Kidney (tissue), 14 donors: ENCODE measurements around the gene MUSK. TPM values are rescaled to one million over a fixed set of nuclear protein-coding genes. Genes with fewer than 3 reads are reported as not detected.
"Not testable (repeated sequence)": the region's sequence is repeated elsewhere in the genome, so short reads cannot be mapped to it uniquely, and the experiment has no call there.

Experiments
- DNase-seq, 5 donors: peaks; one replicate each; pipeline ENCODE4 v3.0.0-alpha.2; 2013 to 2020
- FAIRE-seq: peaks from 2 replicates; lab custom pipeline; 2012; peaks lifted over from hg19 to GRCh38; lab: Jason Lieb, UNC
- H3K27ac ChIP-seq, 2 donors: one replicate each; pipeline ENCODE4 v1.7.0; 2013; ENCODE audit warnings: low read depth in 2 of 2, low read length in 2 of 2, inconsistent platforms in 1 of 2
- H3K27me3 ChIP-seq: one replicate; pipeline ENCODE4 v1.7.1; 2013; ENCODE audit warnings: low read length, inconsistent platforms; ENCODE audit not compliant: control insufficient read depth, insufficient read depth
- H3K36me3 ChIP-seq, 3 donors: one replicate each; pipeline versions ENCODE4 v1.7.0 to v1.7.1; 2013; ENCODE audit warnings: low read length in 3 of 3, control low read depth in 1 of 3, inconsistent platforms in 1 of 3; ENCODE audit not compliant: insufficient read depth in 3 of 3, control insufficient read depth in 2 of 3
- H3K4me1 ChIP-seq, 3 donors: one replicate each; pipeline versions ENCODE4 v1.7.0 to v1.7.1; 2013; ENCODE audit warnings: low read length in 3 of 3, inconsistent platforms in 1 of 3, low read depth in 1 of 3; ENCODE audit not compliant: control insufficient read depth in 2 of 3, insufficient read depth in 2 of 3
- H3K4me3 ChIP-seq, 3 donors: one replicate each; pipeline versions ENCODE4 v1.7.0 to v1.8.1; 2013; ENCODE audit warnings: low read length in 3 of 3, control low read depth in 1 of 3, inconsistent platforms in 1 of 3
- H3K9ac ChIP-seq, 3 donors: one replicate each; pipeline versions ENCODE4 v1.7.0 to v1.7.1; 2013; ENCODE audit warnings: low read length in 3 of 3, control low read depth in 1 of 3, inconsistent platforms in 1 of 3
- H3K9me3 ChIP-seq, 3 donors: one replicate each; pipeline versions ENCODE4 v1.7.0 to v1.7.1; 2013; ENCODE audit warnings: low read length in 3 of 3, control low read depth in 1 of 3, inconsistent platforms in 1 of 3; ENCODE audit not compliant: control insufficient read depth in 2 of 3, insufficient read depth in 1 of 3
- intact Hi-C: fragments of 100-400 bp; cut with DNase I; formaldehyde crosslinking; loops from one replicate; pipeline ENCODE4 v1.11.1; 2022
- polyA plus RNA-seq: library from polyadenylated mRNA; stranded (reverse); fragments of 350-450 nt; fragmentation: Illumina TruSeq; extraction: RNeasy Lipid Tissue Mini Kit (QIAGEN cat#74804); gene quantifications from one replicate; pipeline ENCODE4 v1.2.3, GENCODE V29; 2014; ENCODE audit warnings: low read depth, low replicate concordance; ENCODE audit not compliant: insufficient read depth
- total RNA-seq: library from RNA; stranded (reverse); fragmentation: NEBNext Ultra II Directional; extraction: Animal tissue kit (Norgen Biotek cat#: 25700); gene quantifications from one replicate; pipeline ENCODE4 v1.2.1, GENCODE V29; 2021
- TF ChIP-seq, protein P1 (sequence below): IDR thresholded peaks from 3 replicates; pipeline ENCODE4 v1.5.1; 2012; ENCODE audit warnings: mild to moderate bottlenecking, moderate library complexity, borderline replicate concordance; ENCODE audit not compliant: insufficient read depth; ENCODE audit errors: extremely low read depth
- donor health status: control.
- donor health status: control.
- donor health status: control.
- donor health status: control.
- donor health status: control.
- donor health status: DM: yes; HTN: yes; CAD: no.
- donor health status: Normal renal cell carcinoma (clear cell type).

MUSK gene
- total and polyA plus RNA-seq, 2 donors from 2014 or later = 0.31 TPM; not detected in 1

DNA sequence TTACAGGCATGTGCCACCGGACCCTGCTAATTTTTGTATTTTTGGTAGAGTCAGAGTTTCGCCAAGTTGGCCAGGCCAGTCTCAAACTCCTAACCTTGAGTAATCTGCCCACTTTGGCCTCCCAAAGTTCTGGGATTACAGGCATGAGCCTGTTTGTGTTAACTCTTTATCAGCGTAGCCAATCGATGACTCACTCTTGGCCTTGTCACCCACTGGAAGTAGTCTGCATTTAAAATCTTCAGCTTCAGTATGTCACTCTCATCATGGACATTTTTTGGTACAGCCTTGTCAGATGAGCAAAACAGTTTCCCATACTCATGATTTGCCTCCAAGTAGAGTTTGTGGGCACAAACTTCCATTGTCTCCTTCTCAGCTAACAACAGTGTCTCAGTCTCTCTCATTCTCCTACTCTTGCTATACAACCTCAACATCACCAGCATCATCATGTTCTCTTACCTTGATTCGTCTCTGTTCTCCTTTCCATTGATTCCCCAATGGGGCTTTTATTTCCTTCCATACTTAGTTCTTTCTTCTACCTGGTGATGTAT is 22.5 kb downstream of the MUSK start:
- Histone ChIP-seq H3K27ac (no peak overlapping the region), H3K9ac (no peak overlapping the region), H3K4me1 (no peaks in the 10 kb centered on the region), H3K36me3 (no peaks in the 10 kb centered on the region), H3K4me3 (no peak overlapping the region), H3K27me3 (no peaks in the 10 kb centered on the region), H3K9me3 (no peaks in the 10 kb centered on the region)
- intact Hi-C loops = no loop called here
- no peak for DNase-seq
- no peak for FAIRE-seq
- TF ChIP-seq, protein P1, sequence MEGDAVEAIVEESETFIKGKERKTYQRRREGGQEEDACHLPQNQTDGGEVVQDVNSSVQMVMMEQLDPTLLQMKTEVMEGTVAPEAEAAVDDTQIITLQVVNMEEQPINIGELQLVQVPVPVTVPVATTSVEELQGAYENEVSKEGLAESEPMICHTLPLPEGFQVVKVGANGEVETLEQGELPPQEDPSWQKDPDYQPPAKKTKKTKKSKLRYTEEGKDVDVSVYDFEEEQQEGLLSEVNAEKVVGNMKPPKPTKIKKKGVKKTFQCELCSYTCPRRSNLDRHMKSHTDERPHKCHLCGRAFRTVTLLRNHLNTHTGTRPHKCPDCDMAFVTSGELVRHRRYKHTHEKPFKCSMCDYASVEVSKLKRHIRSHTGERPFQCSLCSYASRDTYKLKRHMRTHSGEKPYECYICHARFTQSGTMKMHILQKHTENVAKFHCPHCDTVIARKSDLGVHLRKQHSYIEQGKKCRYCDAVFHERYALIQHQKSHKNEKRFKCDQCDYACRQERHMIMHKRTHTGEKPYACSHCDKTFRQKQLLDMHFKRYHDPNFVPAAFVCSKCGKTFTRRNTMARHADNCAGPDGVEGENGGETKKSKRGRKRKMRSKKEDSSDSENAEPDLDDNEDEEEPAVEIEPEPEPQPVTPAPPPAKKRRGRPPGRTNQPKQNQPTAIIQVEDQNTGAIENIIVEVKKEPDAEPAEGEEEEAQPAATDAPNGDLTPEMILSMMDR = no peak

DNA sequence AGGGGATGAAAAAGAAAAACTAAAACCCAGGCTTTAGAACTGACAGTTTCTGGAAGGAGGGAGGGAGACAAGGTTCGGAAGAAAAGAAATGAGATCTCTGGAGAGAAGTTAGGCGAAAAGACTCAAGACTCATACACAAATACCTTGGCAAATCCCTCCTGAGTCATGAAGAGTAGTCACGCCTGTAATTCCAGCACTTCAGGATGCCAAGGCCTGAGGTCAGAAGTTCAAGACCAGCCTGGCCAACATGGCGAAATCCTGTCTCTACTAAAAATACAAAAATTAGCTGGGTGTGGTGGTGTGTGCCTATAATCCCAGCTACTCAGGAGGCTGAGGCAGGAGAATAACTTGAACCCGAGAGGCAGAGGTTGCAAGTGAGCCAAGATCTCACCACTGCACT is 27.3 kb downstream of the MUSK start:
- FAIRE-seq, H3K4me3 ChIP-seq, H3K9me3 ChIP-seq, H3K4me1 ChIP-seq, H3K27me3 ChIP-seq, DNase-seq, H3K27ac ChIP-seq, intact Hi-C loops, H3K36me3 ChIP-seq, H3K9ac ChIP-seq: not testable (repeated sequence)

DNA sequence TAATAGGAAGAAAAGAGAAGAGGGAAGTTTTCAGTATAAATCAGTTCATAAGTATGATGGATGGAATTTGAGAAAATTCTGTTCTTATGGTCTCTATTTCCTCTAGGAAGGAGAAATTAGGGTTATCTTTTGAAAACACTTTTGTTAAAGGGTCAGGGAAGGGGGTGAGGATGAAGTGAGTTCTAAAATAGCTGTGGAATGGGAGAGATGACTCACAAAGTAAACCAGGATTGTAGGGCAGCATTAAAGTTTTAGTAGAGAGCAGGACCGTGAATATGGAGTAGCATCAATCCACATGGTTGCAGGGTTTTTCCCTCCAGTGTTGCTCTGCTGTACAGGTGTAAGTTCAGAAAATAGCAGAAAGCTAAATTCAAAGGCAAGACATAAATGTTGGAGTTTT is 32.4 kb downstream of the MUSK start:
- no peak overlapping the region for H3K4me3 ChIP-seq
- intact Hi-C loops = no loop called here
- TF ChIP-seq, protein P1 = no peak
- DNase-seq (no peak), FAIRE-seq (no peak)
- H3K36me3 ChIP-seq = no peaks in the 10 kb centered on the region
- no peaks in the 10 kb centered on the region for H3K9me3 ChIP-seq
- no peak overlapping the region for H3K9ac ChIP-seq
- H3K27me3 ChIP-seq = no peaks in the 10 kb centered on the region
- H3K4me1 ChIP-seq = no peaks in the 10 kb centered on the region
- H3K27ac ChIP-seq = no peak overlapping the region

DNA sequence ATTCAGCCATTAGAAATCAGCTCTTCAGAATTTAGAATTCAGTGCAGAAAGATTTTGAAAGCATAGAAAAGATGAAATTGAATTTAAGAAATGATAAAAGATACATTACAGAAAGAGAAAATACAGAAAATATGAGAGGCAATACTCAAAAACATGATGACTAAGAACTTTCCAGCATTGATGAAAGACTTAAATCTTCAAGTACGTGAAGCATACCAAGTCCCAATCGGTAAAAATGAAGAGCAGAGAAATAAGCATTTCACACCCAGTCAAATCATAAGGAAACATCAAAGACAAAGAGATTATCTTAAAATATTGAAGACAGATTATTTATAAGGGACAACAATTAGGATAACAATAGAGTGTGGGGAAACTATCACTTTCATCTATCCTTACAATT is 35.1 kb downstream of the MUSK start:
- FAIRE-seq = no peak
- Histone ChIP-seq H3K4me1 (no peaks in the 10 kb centered on the region), H3K36me3 (no peaks in the 10 kb centered on the region), H3K4me3 (no peak overlapping the region), H3K9ac (no peak overlapping the region), H3K27ac (no peak overlapping the region), H3K9me3 (no peaks in the 10 kb centered on the region), H3K27me3 (no peaks in the 10 kb centered on the region)
- DNase-seq = no peak
- intact Hi-C loops = no loop called here
- TF ChIP-seq, protein P1 = no peak
